DND-41 (cell line): ENCODE measurements around the gene RGL1.

Source experiments
- ATAC-seq: fragments of 200-7000 bp; cut with Tn5 transposase; 3 replicates; pipeline ENCODE4 v1.9.1; 2021; ENCODE audit warnings: low read depth; ENCODE audit not compliant: insufficient read depth
- DNase-seq: peaks from one replicate; pipeline ENCODE4 v3.0.0-alpha.2; 2020
- H2AFZ ChIP-seq: 2 replicates; pipeline ENCODE4 v1.6.0; 2012; ENCODE audit warnings: low read depth, low read length
- H3K27ac ChIP-seq: 2 replicates; pipeline ENCODE4 v1.5.1; 2012; ENCODE audit warnings: low read length, inconsistent platforms
- H3K27me3 ChIP-seq: fragments of 200-600 bp; sonication (generic); 2 replicates; pipeline ENCODE4 v1.6.0; 2012; ENCODE audit warnings: low read length, mild to moderate bottlenecking, inconsistent platforms; ENCODE audit not compliant: insufficient read depth, poor library complexity
- H3K36me3 ChIP-seq: 2 replicates; pipeline ENCODE4 v1.5.1; 2012; ENCODE audit warnings: low read length, inconsistent platforms; ENCODE audit not compliant: insufficient read depth
- H3K4me1 ChIP-seq: 2 replicates; pipeline ENCODE4 v1.5.1; 2012; ENCODE audit warnings: mild to moderate bottlenecking, low read length; ENCODE audit not compliant: insufficient read depth
- H3K4me2 ChIP-seq: 2 replicates; pipeline ENCODE4 v1.6.0; 2012; ENCODE audit warnings: mild to moderate bottlenecking, moderate library complexity, low read length, inconsistent platforms; ENCODE audit not compliant: insufficient read depth
- H3K4me3 ChIP-seq, 2 experiments: fragments of 200-600 bp in 1 of 2; shearing (Covaris generic) in 1 of 2; 2 replicates each; pipeline ENCODE4 v1.5.1; 2012 to 2016; ENCODE audit warnings: inconsistent platforms in 2 of 2, low read length in 2 of 2, mild to moderate bottlenecking in 2 of 2, low read depth in 1 of 2, moderate library complexity in 1 of 2
- H3K79me2 ChIP-seq: 2 replicates; pipeline ENCODE4 v1.6.0; 2012; ENCODE audit warnings: low read length, inconsistent platforms; ENCODE audit not compliant: insufficient read depth
- H3K9ac ChIP-seq: 2 replicates; pipeline ENCODE4 v1.6.0; 2012; ENCODE audit warnings: low read depth, mild to moderate bottlenecking, inconsistent platforms, low read length, moderate library complexity
- H3K9me3 ChIP-seq: 2 replicates; pipeline ENCODE4 v1.5.1; 2012; ENCODE audit warnings: low read length, moderate library complexity, mild to moderate bottlenecking, inconsistent platforms; ENCODE audit not compliant: insufficient read depth, severe bottlenecking
- H4K20me1 ChIP-seq: 2 replicates; pipeline ENCODE4 v1.6.0; 2012; ENCODE audit warnings: low read length; ENCODE audit not compliant: insufficient read depth
- CTCF ChIP-seq: IDR thresholded peaks from 2 replicates; pipeline ENCODE4 v1.5.1; 2012; ENCODE audit warnings: borderline replicate concordance, low read length, moderate library complexity, mild to moderate bottlenecking; ENCODE audit not compliant: poor library complexity, severe bottlenecking; ENCODE audit errors: extremely low read depth
- EZH2 ChIP-seq: IDR thresholded peaks from 3 replicates; pipeline ENCODE4 v1.6.1; 2012; ENCODE audit warnings: borderline replicate concordance, low read depth, mild to moderate bottlenecking, moderate library complexity, low read length, inconsistent platforms; ENCODE audit not compliant: severe bottlenecking

RGL1 gene

GRCh38 chr1:183773482-183774274, 31.2 kb upstream of the RGL1 start:
- H4K20me1 ChIP-seq: no peaks in the 10 kb centered on the region
- H3K9ac ChIP-seq: no peak overlapping the region
- H3K27ac ChIP-seq: no peak overlapping the region
- no peak overlapping the region for H3K4me3 ChIP-seq
- no peak overlapping the region for H2AFZ ChIP-seq
- H3K36me3 ChIP-seq: no peaks in the 10 kb centered on the region
- H3K9me3 ChIP-seq: peaks cover 2% of the 10 kb centered on the region
- no peak overlapping the region for H3K4me2 ChIP-seq
- ATAC-seq: no peak
- no peaks in the 10 kb centered on the region for H3K79me2 ChIP-seq
- DNase-seq: no peak
- H3K27me3 ChIP-seq: no peaks in the 10 kb centered on the region
- TF ChIP-seq CTCF: no peak
- no peak for TF ChIP-seq EZH2
- no peaks in the 10 kb centered on the region for H3K4me1 ChIP-seq

- no peak overlapping the region for H2AFZ ChIP-seq
- H3K36me3 ChIP-seq: no peaks in the 10 kb centered on the region
- H3K27ac ChIP-seq: no peak overlapping the region
- H3K4me3 ChIP-seq: no peak overlapping the region
- no peak for DNase-seq
- H3K4me2 ChIP-seq: no peak overlapping the region
- ATAC-seq: no peak
- peaks cover 2% of the 10 kb centered on the region for H3K9me3 ChIP-seq
- no peaks in the 10 kb centered on the region for H3K4me1 ChIP-seq
- TF ChIP-seq CTCF (no peak), EZH2 (no peak)
- H3K27me3 ChIP-seq: no peaks in the 10 kb centered on the region
- no peak overlapping the region for H3K9ac ChIP-seq
- H3K79me2 ChIP-seq: no peaks in the 10 kb centered on the region
- no peaks in the 10 kb centered on the region for H4K20me1 ChIP-seq
Measured at GRCh38 chr1:183774938-183775337, 30.0 kb upstream of the RGL1 start.

GRCh38 chr1:183776731-183777130, 28.2 kb upstream of the RGL1 start:
- Histone ChIP-seq H3K9me3 (no peaks in the 10 kb centered on the region), H3K36me3 (no peaks in the 10 kb centered on the region), H3K9ac (no peak overlapping the region), H3K4me1 (no peaks in the 10 kb centered on the region), H3K79me2 (no peaks in the 10 kb centered on the region), H4K20me1 (no peaks in the 10 kb centered on the region), H2AFZ (no peak overlapping the region), H3K27ac (no peak overlapping the region), H3K27me3 (no peaks in the 10 kb centered on the region), H3K4me3 (no peak overlapping the region), H3K4me2 (no peak overlapping the region)
- ATAC-seq (no peak), DNase-seq (no peak)
- no peak for TF ChIP-seq CTCF
- no peak for TF ChIP-seq EZH2

GRCh38 chr1:183777328-183777727, 27.6 kb upstream of the RGL1 start:
- TF ChIP-seq EZH2 (no peak), CTCF (no peak)
- no peak overlapping the region for H2AFZ ChIP-seq
- H3K4me2 ChIP-seq: no peak overlapping the region
- no peaks in the 10 kb centered on the region for H3K36me3 ChIP-seq
- DNase-seq (no peak), ATAC-seq (no peak)
- H3K9ac ChIP-seq: no peak overlapping the region
- no peaks in the 10 kb centered on the region for H3K4me1 ChIP-seq
- no peaks in the 10 kb centered on the region for H3K9me3 ChIP-seq
- no peak overlapping the region for H3K27ac ChIP-seq
- no peaks in the 10 kb centered on the region for H3K79me2 ChIP-seq
- no peaks in the 10 kb centered on the region for H4K20me1 ChIP-seq
- H3K4me3 ChIP-seq: no peak overlapping the region
- H3K27me3 ChIP-seq: no peaks in the 10 kb centered on the region
